Inflammatory macrophage (primary cell): Measurements from ENCODE around the gene CDH22.

Experiments used
- DNase-seq, 2 donors: peaks; one replicate each; pipeline ENCODE4 v3.0.0-alpha.2; 2020 to 2022
- total RNA-seq, 18 experiments: gene quantifications; one replicate each; lab custom pipeline; 2026; ENCODE audit warnings: mixed read lengths in 6 of 18, inconsistent platforms in 2 of 18; lab: John Stamatoyannopoulos, UW

The CDH22 gene
- 0 to 0.22 (median 0) reads per million in 18 experiments for total RNA-seq

DNA sequence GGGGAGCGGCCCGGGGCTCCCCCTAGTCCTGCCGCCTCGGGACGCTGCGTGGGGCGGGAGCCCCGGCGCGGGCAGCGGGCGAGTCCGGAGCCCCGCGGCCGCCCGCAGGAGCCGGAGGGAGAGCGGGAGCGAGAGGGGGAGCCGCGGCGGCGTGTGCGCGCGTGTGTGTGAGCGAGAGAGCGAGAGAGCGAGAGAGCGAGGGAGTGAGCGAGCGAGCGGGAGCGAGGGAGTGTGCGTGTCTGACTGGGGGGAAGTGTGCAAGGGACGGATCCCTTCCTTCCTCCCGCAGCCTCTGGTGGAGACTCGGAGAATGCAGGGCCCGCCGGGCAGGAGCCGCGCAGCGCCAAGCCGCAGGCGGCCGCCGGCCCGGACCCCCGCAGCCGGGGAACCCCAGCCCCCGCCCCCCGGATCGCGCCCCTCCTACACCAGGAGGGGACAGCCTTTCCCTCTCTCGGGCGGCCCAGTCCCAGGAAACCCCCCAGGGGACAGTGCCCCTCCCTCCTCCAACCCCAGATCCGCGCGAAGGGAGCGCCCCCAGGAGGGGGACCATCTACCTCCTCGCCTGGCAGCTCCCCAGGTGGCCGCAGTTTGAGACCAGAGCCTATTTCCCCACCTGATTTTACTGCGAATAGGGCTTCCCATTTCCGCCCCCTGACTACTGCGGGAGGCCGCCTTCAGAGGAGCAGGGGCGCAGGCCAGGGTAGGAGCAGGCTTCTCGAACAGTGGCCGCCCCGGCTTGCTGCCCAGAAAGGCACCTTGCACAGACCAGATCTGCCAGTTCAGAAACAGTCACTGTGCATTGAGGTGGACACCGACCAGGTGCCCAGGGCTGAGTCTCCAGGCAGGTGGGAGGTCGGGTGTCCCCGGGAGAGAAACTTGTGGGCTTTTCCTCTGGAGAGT, at the start of gene CDH22:
CDH22 (minus strand) TSS at position 241 of the 900 bp plus-strand sequence. CDS start 57,204 bp downstream, outside the sequence.
- peak; percentile 33 to 42 for DNase-seq

DNA sequence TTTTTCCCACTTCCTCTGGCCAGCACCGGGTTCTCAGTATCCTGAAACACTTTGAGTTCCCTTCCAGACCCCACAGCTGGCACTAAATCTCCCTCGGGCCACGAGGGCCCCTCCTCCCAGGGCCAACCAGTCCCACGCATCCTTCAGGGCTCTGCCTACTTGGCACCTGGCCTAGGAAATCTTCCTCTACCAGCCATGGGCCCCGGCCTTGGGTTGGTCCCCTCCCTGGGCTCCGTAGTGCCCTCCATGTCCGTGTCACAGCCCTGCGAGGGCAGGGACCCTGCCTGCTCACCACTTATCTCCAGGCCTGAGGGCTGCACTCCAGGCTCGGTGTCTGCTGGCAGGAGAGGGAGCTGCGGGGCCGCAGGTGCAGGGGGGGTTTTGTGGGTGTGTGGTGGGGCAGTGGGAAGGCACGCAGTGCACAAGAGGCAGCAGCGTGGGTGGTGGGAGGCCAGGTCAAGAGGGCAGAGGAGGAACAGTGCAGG, 48.8 kb upstream of the CDH22 start:
- DNase-seq = peak in 1 of 2 donors; percentile 43

GRCh38 chr20:46356195-46357029, 48.1 kb upstream of the CDH22 start:
- peak in 1 of 2 donors; percentile 43 for DNase-seq

DNA sequence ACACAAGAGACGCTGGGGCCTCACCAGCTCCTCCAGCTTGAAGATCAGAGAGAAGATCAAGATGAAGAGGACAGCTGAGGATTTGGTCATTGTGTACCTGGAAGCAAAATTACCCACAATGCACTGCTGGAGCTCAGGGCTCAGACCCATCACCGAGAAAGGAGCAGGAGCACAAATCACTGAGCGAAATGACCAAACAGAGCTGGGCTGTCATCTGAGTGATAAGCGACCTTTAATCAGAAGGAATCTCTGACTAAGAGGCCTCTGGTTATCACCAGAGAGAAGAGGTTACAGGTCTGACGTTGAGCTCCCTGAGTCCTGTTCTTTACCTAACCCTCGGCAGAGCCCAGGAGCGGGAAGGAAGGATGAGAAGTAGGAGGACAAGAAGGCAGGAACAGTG, 47.5 kb upstream of the CDH22 start:
- DNase-seq = no peak

DNA sequence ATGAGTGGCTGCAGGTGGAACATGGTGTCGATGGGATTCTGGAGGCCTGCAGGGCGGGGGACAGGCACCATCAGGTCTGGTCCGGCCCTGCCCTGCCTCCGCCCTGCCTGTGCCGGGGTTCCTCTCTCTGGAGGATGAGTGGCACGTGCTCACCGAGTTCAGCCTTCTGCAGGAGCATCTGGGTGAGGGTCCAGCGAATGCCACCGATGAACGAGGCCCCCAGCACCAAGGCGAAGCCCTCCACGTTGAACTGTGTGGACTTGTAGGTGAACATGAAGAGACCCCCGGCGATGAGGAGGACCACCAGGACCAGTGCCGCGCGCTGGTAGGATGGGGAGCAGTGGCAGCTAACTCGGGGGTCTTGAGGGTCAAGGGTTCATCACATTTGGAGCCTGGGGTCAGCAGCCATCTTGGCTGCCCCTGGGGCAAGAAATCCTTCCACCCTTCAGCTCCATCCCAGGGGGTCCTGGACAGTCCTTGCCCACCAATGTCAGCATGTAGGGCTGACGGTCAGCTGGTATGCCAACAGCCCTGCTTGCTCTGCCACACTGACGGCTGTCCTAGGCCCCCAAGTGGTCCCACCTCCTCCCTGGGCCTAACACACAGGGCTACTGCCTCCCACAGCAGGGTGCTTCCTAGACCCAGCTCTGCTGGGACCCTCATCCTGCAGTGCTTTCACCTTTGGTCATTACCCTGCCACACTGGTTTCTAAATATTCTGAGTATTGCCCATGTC, 46.8 kb upstream of the CDH22 start:
- no peak for DNase-seq

- no peak for DNase-seq
These were observed 45.9 kb upstream of the CDH22 start for GRCh38 chr20:46354207-46354555.

DNA sequence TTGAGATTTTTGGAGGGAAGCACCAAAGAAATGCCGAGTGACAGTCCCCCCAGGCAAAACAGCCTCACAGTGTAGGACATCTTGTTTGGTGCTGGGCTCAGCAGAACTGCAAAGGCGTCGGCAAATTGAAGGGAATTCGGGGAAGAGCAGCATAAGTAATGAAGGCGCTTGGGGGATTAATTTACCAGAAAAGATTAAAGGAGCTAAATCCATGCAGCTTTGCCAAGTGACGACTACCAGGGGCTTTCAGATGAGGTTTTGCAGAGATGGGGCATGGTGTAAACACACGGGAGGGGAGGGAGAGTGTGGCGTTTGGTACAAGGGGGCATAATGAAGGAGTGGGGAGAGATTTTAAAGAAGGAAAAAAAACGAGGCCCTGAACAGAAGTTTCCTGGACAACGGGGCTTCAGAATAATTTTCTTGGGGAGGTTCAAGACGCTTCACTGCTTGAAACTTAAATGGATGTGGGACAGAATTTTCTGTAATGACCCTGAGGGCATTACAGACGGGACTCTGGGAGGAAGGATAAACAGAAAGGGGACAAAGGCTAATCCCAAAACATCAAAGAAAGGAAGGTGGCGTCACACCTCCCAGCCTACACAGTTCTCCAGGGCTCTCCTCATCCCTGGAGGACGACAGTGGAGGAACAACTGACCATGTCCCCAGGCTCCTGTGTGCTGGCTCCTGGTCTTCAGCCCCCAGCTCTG, 45.4 kb upstream of the CDH22 start:
- DNase-seq = no peak

DNA sequence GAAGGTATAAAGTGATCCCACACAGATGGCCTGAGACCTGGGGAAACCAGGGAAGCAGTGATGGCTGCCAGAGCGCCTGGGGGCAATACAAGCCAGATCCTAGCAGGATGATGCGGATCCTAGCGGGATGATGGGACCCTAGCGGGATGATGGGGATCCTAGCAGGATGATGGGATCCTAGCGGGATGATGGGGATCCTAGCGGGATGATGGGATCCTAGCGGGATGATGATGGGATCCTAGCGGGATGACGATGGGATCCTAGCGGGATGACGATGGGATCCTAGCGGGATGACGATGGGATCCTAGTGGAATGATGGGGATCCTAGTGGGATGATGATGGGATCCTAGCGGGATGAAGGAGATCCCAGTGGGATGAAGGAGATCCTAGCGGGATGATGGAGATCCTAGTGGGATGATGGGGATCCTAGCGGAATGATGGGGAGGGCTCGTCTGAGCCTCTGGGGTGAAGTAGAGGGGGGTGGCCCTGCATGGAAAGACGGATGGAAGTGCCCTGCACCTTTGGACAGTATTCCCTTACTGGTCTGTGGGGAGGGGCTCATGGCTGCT, 44.2 kb upstream of the CDH22 start:
- DNase-seq = no peak

GRCh38 chr20:46351357-46352058, 43.2 kb upstream of the CDH22 start:
- DNase-seq = peak; percentile 22 to 28

- DNase-seq = no peak
These were observed 42.6 kb upstream of the CDH22 start for GRCh38 chr20:46350986-46351267.

- peak; percentile 47 to 88 for DNase-seq
These were observed 42.1 kb upstream of the CDH22 start for GRCh38 chr20:46350201-46350985.

DNA sequence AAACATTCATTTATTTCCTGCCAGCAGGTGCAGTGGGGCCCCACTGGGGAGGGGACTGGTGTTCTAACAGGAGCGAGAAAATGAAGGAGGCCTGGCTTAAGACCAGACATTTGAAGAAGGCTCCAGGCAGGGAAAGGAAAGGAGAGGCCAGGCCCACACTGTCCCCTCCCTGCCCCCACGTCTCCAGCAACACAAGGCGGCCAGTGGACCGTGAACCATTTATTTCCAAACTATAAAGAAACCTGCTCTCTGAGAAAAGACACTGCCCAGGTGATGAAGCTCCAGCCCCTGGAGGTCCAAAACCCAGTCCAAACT, 41.4 kb upstream of the CDH22 start:
- DNase-seq = no peak

GRCh38 chr20:46349035-46349741, 40.9 kb upstream of the CDH22 start:
- peak; percentile 43 to 65 for DNase-seq

GRCh38 chr20:46347841-46348803, 39.8 kb upstream of the CDH22 start:
- peak in 1 of 2 donors; percentile 24 for DNase-seq

GRCh38 chr20:46346770-46347169, 38.5 kb upstream of the CDH22 start:
- no peak for DNase-seq

GRCh38 chr20:46344488-46345162, 36.3 kb upstream of the CDH22 start:
- no peak for DNase-seq

GRCh38 chr20:46343975-46344357, 35.7 kb upstream of the CDH22 start:
- DNase-seq = no peak
